ENCODE measurements around the gene CALCB.
"Not testable (repeated sequence)": the region's sequence is repeated elsewhere in the genome, so short reads cannot be mapped to it uniquely, and the experiment has no call there.

Gene CALCB

GRCh38 chr11:15045209-15045608 lies 28.2 kb upstream of the CALCB start:
- no peak overlapping the region for H3K9ac ChIP-seq (ENCODE audit: low read length)
- no peak overlapping the region for H4K8ac ChIP-seq (ENCODE audit: low read depth, low read length)
- H3K36me3 ChIP-seq (ENCODE audit: control insufficient read depth in 1 of 2, insufficient read depth in 2 of 2, low read length in 2 of 2), result no peaks in the 10 kb centered on the region
- no peak for DNase-seq
- no peaks in the 10 kb centered on the region for H3K79me1 ChIP-seq (ENCODE audit: low read length)
- no peak overlapping the region for H2BK120ac ChIP-seq (ENCODE audit: insufficient read depth, low read length, poor library complexity)
- no peak overlapping the region for H2AK5ac ChIP-seq (ENCODE audit: low read length)
- no peaks in the 10 kb centered on the region for H3K27me3 ChIP-seq (ENCODE audit: insufficient read depth, low read length)
- no peaks in the 10 kb centered on the region for H3K4me1 ChIP-seq (ENCODE audit: control insufficient read depth in 1 of 2, insufficient read depth in 2 of 2, low read length in 2 of 2)
- H3K4me2 ChIP-seq (ENCODE audit: low read length), result no peak overlapping the region
- no peak overlapping the region for H2AFZ ChIP-seq (ENCODE audit: insufficient read depth, low read length, poor library complexity)
- H3K14ac ChIP-seq (ENCODE audit: low read length), result no peak overlapping the region
- no peak overlapping the region for H4K12ac ChIP-seq (ENCODE audit: low read depth, low read length)
- H3K4ac ChIP-seq (ENCODE audit: low read depth, low read length), result no peak overlapping the region
- no peak overlapping the region for H3K18ac ChIP-seq (ENCODE audit: low read length)
- H3K23ac ChIP-seq (ENCODE audit: low read length), result no peak overlapping the region
- no peaks in the 10 kb centered on the region for H3K9me3 ChIP-seq (ENCODE audit: insufficient read depth, low read depth, low read length)
- no peaks in the 10 kb centered on the region for H3K79me2 ChIP-seq (ENCODE audit: control insufficient read depth, insufficient read depth, low read length, poor library complexity)
- no peak overlapping the region for H3K4me3 ChIP-seq (ENCODE audit: low read depth, low read length)
- H2BK12ac ChIP-seq (ENCODE audit: low read length), result no peak overlapping the region
- H3K27ac ChIP-seq (ENCODE audit: low read depth, low read length), result no peak overlapping the region
- H4K91ac ChIP-seq (ENCODE audit: low read depth, low read length), result no peak overlapping the region
- no peak overlapping the region for H2BK5ac ChIP-seq (ENCODE audit: low read depth, low read length, poor library complexity)

GRCh38 chr11:15045891-15046290 lies 27.5 kb upstream of the CALCB start:
- Histone ChIP-seq H3K4me2 (ENCODE audit: low read length) (no peak overlapping the region), H3K27me3 (ENCODE audit: insufficient read depth, low read length) (no peaks in the 10 kb centered on the region), H2AK5ac (ENCODE audit: low read length) (no peak overlapping the region), H3K9ac (ENCODE audit: low read length) (no peak overlapping the region), H3K18ac (ENCODE audit: low read length) (no peak overlapping the region), H4K91ac (ENCODE audit: low read depth, low read length) (no peak overlapping the region), H3K4me3 (ENCODE audit: low read depth, low read length) (no peak overlapping the region), H2AFZ (ENCODE audit: insufficient read depth, low read length, poor library complexity) (no peak overlapping the region), H3K14ac (ENCODE audit: low read length) (no peak overlapping the region), H3K27ac (ENCODE audit: low read depth, low read length) (no peak overlapping the region), H3K79me1 (ENCODE audit: low read length) (no peaks in the 10 kb centered on the region), H3K23ac (ENCODE audit: low read length) (no peak overlapping the region), H2BK5ac (ENCODE audit: low read depth, low read length, poor library complexity) (no peak overlapping the region), H3K36me3 (ENCODE audit: control insufficient read depth in 1 of 2, insufficient read depth in 2 of 2, low read length in 2 of 2) (no peaks in the 10 kb centered on the region), H3K9me3 (ENCODE audit: insufficient read depth, low read depth, low read length) (no peaks in the 10 kb centered on the region), H4K8ac (ENCODE audit: low read depth, low read length) (no peak overlapping the region), H2BK120ac (ENCODE audit: insufficient read depth, low read length, poor library complexity) (no peak overlapping the region), H3K4me1 (ENCODE audit: control insufficient read depth in 1 of 2, insufficient read depth in 2 of 2, low read length in 2 of 2) (no peaks in the 10 kb centered on the region), H4K12ac (ENCODE audit: low read depth, low read length) (no peak overlapping the region), H2BK12ac (ENCODE audit: low read length) (no peak overlapping the region), H3K79me2 (ENCODE audit: control insufficient read depth, insufficient read depth, low read length, poor library complexity) (no peaks in the 10 kb centered on the region), H3K4ac (ENCODE audit: low read depth, low read length) (no peak overlapping the region)
- WGBS (ENCODE audit: extremely low coverage, insufficient coverage, insufficient read length), result no CpG with 5 or more reads among the region's 2 CpGs
- no peak for DNase-seq

GRCh38 chr11:15046673-15047072 lies 26.7 kb upstream of the CALCB start:
- H3K4me2 ChIP-seq (ENCODE audit: low read length); H3K9me3 ChIP-seq (ENCODE audit: insufficient read depth, low read depth, low read length); H4K91ac ChIP-seq (ENCODE audit: low read depth, low read length); H2AK5ac ChIP-seq (ENCODE audit: low read length); H3K27ac ChIP-seq (ENCODE audit: low read depth, low read length); H3K23ac ChIP-seq (ENCODE audit: low read length); H3K4me3 ChIP-seq (ENCODE audit: low read depth, low read length); H2BK5ac ChIP-seq (ENCODE audit: low read depth, low read length, poor library complexity); H4K8ac ChIP-seq (ENCODE audit: low read depth, low read length); H3K9ac ChIP-seq (ENCODE audit: low read length); H2BK120ac ChIP-seq (ENCODE audit: insufficient read depth, low read length, poor library complexity); H3K79me1 ChIP-seq (ENCODE audit: low read length); H3K27me3 ChIP-seq (ENCODE audit: insufficient read depth, low read length); H3K79me2 ChIP-seq (ENCODE audit: control insufficient read depth, insufficient read depth, low read length, poor library complexity); H3K4me1 ChIP-seq (ENCODE audit: control insufficient read depth in 1 of 2, insufficient read depth in 2 of 2, low read length in 2 of 2); H3K18ac ChIP-seq (ENCODE audit: low read length); H3K36me3 ChIP-seq (ENCODE audit: control insufficient read depth in 1 of 2, insufficient read depth in 2 of 2, low read length in 2 of 2); H2AFZ ChIP-seq (ENCODE audit: insufficient read depth, low read length, poor library complexity); DNase-seq; H3K14ac ChIP-seq (ENCODE audit: low read length); H2BK12ac ChIP-seq (ENCODE audit: low read length); H3K4ac ChIP-seq (ENCODE audit: low read depth, low read length); H4K12ac ChIP-seq (ENCODE audit: low read depth, low read length): not testable (repeated sequence)
- WGBS (ENCODE audit: extremely low coverage, insufficient coverage, insufficient read length), result no CpG with 5 or more reads among the region's 3 CpGs

- H3K4me3 ChIP-seq (ENCODE audit: low read depth, low read length), result no peak overlapping the region
- no peak overlapping the region for H3K18ac ChIP-seq (ENCODE audit: low read length)
- no peaks in the 10 kb centered on the region for H3K79me1 ChIP-seq (ENCODE audit: low read length)
- no peak overlapping the region for H3K9ac ChIP-seq (ENCODE audit: low read length)
- H2BK120ac ChIP-seq (ENCODE audit: insufficient read depth, low read length, poor library complexity), result no peak overlapping the region
- no peaks in the 10 kb centered on the region for H3K27me3 ChIP-seq (ENCODE audit: insufficient read depth, low read length)
- H4K91ac ChIP-seq (ENCODE audit: low read depth, low read length), result no peak overlapping the region
- H2BK12ac ChIP-seq (ENCODE audit: low read length), result no peak overlapping the region
- no peak overlapping the region for H4K8ac ChIP-seq (ENCODE audit: low read depth, low read length)
- H2AFZ ChIP-seq (ENCODE audit: insufficient read depth, low read length, poor library complexity), result no peak overlapping the region
- H3K14ac ChIP-seq (ENCODE audit: low read length), result no peak overlapping the region
- no peaks in the 10 kb centered on the region for H3K36me3 ChIP-seq (ENCODE audit: control insufficient read depth in 1 of 2, insufficient read depth in 2 of 2, low read length in 2 of 2)
- no peak for DNase-seq
- no peaks in the 10 kb centered on the region for H3K9me3 ChIP-seq (ENCODE audit: insufficient read depth, low read depth, low read length)
- no peak overlapping the region for H4K12ac ChIP-seq (ENCODE audit: low read depth, low read length)
- no peak overlapping the region for H3K4me2 ChIP-seq (ENCODE audit: low read length)
- no peak overlapping the region for H3K27ac ChIP-seq (ENCODE audit: low read depth, low read length)
- H3K4ac ChIP-seq (ENCODE audit: low read depth, low read length), result no peak overlapping the region
- H3K4me1 ChIP-seq (ENCODE audit: control insufficient read depth in 1 of 2, insufficient read depth in 2 of 2, low read length in 2 of 2), result peaks cover 0 to 3% of the 10 kb centered on the region in 2 experiments
- H3K23ac ChIP-seq (ENCODE audit: low read length), result no peak overlapping the region
- H2AK5ac ChIP-seq (ENCODE audit: low read length), result no peak overlapping the region
- no peak overlapping the region for H2BK5ac ChIP-seq (ENCODE audit: low read depth, low read length, poor library complexity)
- H3K79me2 ChIP-seq (ENCODE audit: control insufficient read depth, insufficient read depth, low read length, poor library complexity), result no peaks in the 10 kb centered on the region
Observed at GRCh38 chr11:15048616-15049015, 24.8 kb upstream of the CALCB start.
